GM12874 (cell line): Measurements from ENCODE around the gene ECE1.

Experiments
- CTCF ChIP-seq: IDR thresholded peaks from 2 replicates; pipeline ENCODE4 v1.5.1; 2011; ENCODE audit warnings: low read depth, mild to moderate bottlenecking, control low read depth, low read length, moderate library complexity; ENCODE audit not compliant: insufficient read depth

The ECE1 gene

DNA sequence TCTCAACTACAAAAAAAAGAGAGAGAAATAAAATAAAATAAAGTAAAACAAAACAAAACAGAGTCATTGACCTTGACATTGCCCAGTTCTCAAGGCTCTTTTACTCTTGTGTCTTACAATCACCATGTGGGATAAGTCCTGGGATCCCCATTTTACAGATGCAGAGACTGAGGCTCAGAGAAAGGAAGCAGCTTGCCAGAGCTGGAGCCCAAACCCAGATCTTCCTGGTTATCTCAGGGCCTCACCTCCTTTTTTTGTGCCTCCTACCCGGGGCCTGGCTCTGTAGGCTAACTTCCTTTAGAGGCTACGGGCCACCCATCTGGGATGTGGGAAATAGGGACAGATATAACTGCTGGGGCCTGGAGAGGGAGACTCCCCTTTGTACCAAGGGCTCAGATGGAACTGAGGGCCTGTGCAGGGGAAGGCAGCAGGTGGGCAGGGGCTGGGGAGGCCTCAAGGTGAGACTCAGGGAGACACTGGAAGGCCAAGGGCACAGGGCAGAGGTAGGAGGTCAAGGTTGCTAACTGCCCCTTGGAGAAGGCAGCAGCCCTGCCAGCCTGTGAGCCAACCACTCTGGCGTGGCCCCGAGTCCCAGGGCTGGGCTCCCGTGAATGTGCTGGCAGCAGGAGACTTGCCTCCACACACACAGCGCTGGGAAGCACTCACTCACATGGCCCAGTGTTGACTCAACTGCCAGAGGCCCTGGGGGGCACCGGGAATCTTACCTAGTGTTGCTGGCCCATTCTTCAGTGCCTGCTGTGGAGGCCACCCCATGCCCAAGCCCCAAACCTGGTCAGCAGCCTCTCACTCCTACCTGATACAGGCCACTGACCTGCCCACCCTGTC, 6.5 kb upstream of the ECE1 start:
- TF ChIP-seq CTCF, result no peak

DNA sequence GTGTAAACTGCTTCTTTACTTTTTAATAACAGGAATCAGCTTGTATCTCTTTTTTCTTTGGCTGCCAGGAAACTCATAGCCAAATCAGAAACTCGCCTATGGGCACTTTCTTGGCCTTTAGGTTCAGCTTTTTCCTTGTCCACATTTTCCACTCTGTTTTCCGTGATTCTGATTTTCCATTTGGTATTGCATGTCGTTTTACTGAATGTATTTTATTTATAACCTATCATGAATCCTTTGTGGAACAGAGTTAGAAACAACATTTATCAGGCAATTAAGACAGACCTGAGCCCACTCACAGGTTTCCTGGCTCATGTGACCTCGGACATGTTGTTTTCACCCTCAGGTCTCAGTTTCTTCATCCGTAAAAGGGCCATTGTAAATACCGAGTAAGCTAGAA, 5.3 kb upstream of the ECE1 start:
- TF ChIP-seq CTCF, result no peak

DNA sequence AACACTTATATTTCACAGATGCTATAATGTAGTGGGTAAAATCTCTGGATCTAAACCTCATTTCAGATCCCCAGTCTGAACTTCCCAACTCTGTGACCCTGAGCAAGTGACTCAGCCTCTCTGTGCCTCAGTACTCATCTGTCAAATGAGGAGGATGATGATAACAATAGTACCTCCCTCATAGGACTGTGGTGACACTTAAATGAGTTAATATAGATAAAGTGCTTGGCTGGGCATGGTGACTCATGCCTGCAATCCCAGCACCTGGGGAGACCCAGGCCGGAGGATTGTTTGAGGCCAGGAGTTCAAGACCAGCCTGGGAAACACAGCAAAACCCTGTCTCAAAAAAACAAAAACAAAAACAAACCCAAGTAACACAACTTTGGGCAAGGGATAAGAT, 4.7 kb upstream of the ECE1 start:
- TF ChIP-seq CTCF, result no peak

DNA sequence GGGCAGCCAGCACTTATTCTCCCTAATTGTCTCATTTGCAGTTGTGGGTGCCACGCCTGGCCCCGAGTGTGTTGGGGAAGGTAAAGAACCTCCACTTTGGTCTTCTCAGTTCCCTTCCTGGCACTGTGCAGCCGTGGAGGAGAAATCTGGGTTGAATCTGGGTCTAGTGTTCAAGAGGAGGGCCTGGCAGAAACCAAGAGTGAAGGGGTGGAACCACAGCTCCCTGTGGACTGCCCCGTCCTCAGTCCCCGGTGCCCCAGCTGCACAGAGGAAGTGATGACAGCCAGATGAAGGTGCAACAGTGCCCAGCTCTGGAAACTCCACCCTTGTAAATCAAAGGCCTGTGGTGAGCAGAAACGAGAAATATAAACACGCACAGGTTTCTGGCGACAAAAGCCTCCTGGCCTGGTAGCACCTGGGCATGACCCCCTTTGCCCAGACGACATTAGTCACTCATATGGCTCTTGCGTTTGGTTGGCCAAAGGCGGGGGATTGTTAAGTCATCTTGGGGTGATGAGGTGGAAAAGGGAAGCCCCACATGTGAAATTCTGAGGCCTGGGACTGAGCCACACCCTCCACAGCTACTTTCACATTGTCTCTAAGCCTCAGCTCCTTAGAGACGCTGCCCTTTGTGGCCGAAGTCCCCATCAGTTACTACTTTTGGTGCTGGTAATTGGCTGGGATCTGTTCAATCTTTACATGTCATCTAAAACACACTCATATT, 4.2 kb upstream of the ECE1 start:
- TF ChIP-seq CTCF, result no peak

DNA sequence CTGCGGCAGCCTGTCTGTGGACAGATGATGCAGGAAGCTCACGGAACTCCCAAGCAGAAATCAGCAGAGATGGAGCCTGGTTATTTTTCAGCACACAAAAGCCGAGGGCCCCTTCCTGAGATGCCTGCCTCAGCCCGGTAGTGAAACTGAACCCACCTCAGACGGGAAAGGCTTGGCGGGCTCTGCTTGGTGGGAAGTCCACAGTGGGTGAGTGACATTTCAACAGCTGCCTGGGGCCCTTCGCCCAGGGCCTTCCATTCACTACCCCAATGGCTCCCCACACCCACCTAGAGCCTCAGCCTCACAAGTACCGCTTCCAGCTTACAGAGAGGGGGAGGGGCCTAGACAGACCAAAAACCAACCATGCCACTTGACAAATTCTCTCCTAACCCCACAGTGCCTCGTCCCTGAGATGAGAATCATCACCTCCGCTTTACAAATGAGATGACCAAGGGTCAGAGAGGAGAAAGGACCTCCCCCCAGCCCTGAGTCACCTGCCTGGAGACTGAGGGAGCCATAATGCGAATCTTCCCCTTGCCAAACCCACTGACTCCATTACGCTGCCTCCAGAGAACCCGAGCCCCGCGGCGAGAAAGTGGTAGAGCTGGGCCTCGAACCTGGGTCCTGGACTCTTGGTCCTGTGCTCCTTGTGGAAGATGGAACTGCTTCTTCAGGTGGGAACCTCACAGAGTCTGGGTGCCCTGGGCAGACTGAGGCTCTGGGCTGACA, 3.4 kb upstream of the ECE1 start:
- TF ChIP-seq CTCF, result no peak

GRCh38 chr1:21292984-21293536, 2.8 kb upstream of the ECE1 start:
- TF ChIP-seq CTCF, result no peak

DNA sequence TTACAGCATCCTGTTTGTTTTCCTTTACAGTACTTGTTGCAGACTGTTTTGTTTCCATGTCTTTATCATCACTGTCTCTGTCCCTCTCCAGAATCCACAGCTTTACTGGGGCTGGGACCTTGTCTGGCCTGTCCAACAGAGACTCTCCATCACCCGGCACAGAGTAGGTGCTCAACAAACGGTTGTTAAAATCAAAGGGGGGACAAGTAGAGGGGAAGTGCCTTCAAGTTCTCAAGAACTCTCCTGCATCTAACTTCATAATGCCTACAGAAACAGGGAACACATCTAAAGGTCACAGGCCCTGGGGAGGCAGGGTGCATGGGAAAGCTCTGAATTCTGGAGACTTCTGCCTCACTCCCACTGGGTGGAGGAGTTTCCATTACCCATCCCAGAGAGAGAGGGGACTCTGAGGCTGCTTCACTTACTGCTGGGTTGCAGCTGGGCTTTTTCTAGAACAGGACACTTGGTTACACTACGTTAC, 2.3 kb upstream of the ECE1 start:
- TF ChIP-seq CTCF, result no peak
